Thyroid gland (tissue), 4 donors: ENCODE measurements around the gene ARHGDIG. TPM values are rescaled to one million over a fixed set of nuclear protein-coding genes. Genes with fewer than 3 reads are reported as not detected.

ENCODE experiments used
- DNase-seq, 2 donors: peaks; one replicate each; pipeline ENCODE4 v3.0.0-alpha.2; 2019
- H3K27ac ChIP-seq, 3 donors: fragments of 200-600 bp; sonication (generic); 1 replicate in 2 of 3; 2 replicates in 1 of 3; pipeline ENCODE4 v1.5.1; 2016 to 2019; ENCODE audit warnings: mild to moderate bottlenecking in 1 of 3, moderate library complexity in 1 of 3
- H3K27me3 ChIP-seq: fragments of 200-600 bp; sonication (generic); one replicate; pipeline ENCODE4 v1.5.1; 2019
- H3K36me3 ChIP-seq, 2 donors: fragments of 200-600 bp; sonication (generic); one replicate each; pipeline ENCODE4 v1.5.1; 2016 to 2019
- H3K4me1 ChIP-seq, 2 donors: fragments of 200-600 bp; sonication (generic); one replicate each; pipeline ENCODE4 v1.5.1; 2017 to 2019
- H3K4me3 ChIP-seq, 3 donors: fragments of 200-600 bp; sonication (generic); replicated peaks in 1 of 3; 1 replicate in 2 of 3; 2 replicates in 1 of 3; pipeline ENCODE4 v1.5.1; 2016; ENCODE audit warnings: mild to moderate bottlenecking in 1 of 3
- H3K9me3 ChIP-seq: fragments of 200-600 bp; sonication (generic); one replicate; pipeline ENCODE4 v1.5.1; 2017
- CTCF ChIP-seq, 6 experiments: fragments of 200-600 bp in 3 of 6; fragments of 450-650 bp in 3 of 6; sonication (generic) in 3 of 6; IDR thresholded peaks; one replicate each; pipeline ENCODE4 v1.5.1; 2016 to 2019; ENCODE audit warnings: antibody characterized with exemption in 6 of 6, mild to moderate bottlenecking in 2 of 6, inconsistent platforms in 1 of 6, moderate library complexity in 1 of 6
- POLR2A ChIP-seq, 2 donors: fragments of 450-650 bp; IDR thresholded peaks; one replicate each; pipeline ENCODE4 v1.6.1; 2017; ENCODE audit warnings: antibody characterized with exemption in 2 of 2, mild to moderate bottlenecking in 2 of 2, moderate library complexity in 1 of 2
- WGBS, 2 donors: methylation state at CpG; one replicate each; pipeline ENCODE4 v1.1.5; 2017; 5-methylcytosine and 5-hydroxymethylcytosine counted together
- intact Hi-C: fragments of 100-400 bp; cut with DNase I; formaldehyde crosslinking; loops from one replicate; pipeline ENCODE4 v1.15.1; 2023
- total RNA-seq, 4 donors: library from RNA; depleted of rRNA; stranded (reverse); fragments of >200 nt; gene quantifications; one replicate each; pipeline ENCODE4 v1.2.3, GENCODE V29; 2016

ARHGDIG gene
- total RNA-seq, 4 donors from 2014 or later = not detected

- Histone ChIP-seq H3K9me3 (no peaks in the 10 kb centered on the region), H3K4me3 (no peak overlapping the region), H3K4me1 (no peaks in the 10 kb centered on the region), H3K27ac (no peak overlapping the region), H3K27me3 (no peaks in the 10 kb centered on the region), H3K36me3 (peaks cover 9 to 17% of the 10 kb centered on the region in 2 donors)
- no peak for DNase-seq
- no peak for TF ChIP-seq POLR2A (IDR thresholded peaks at IDR 0.05)
- TF ChIP-seq CTCF (IDR thresholded peaks at IDR 0.05) = no peak
- 88 to 97% methylated on average over 14 to 20 of the region's 21 CpGs for WGBS, 2 donors
- intact Hi-C loops = no loop called here
Observed at GRCh38 chr16:307691-308312, 27.4 kb downstream of the ARHGDIG start.

- no peak overlapping the region for H3K27ac ChIP-seq
- 83 to 92% methylated on average over 6 to 7 of the region's 7 CpGs for WGBS, 2 donors
- H3K4me3 ChIP-seq = no peak overlapping the region
- intact Hi-C loops = no loop called here
- no peaks in the 10 kb centered on the region for H3K4me1 ChIP-seq
- H3K36me3 ChIP-seq = peaks cover 25 to 26% of the 10 kb centered on the region in 2 donors
- no peaks in the 10 kb centered on the region for H3K9me3 ChIP-seq
- TF ChIP-seq POLR2A (IDR thresholded peaks at IDR 0.05) (no peak), CTCF (IDR thresholded peaks at IDR 0.05) (no peak)
- no peaks in the 10 kb centered on the region for H3K27me3 ChIP-seq
- DNase-seq = no peak
Observed at GRCh38 chr16:309476-309875, 29.1 kb downstream of the ARHGDIG start.

DNA sequence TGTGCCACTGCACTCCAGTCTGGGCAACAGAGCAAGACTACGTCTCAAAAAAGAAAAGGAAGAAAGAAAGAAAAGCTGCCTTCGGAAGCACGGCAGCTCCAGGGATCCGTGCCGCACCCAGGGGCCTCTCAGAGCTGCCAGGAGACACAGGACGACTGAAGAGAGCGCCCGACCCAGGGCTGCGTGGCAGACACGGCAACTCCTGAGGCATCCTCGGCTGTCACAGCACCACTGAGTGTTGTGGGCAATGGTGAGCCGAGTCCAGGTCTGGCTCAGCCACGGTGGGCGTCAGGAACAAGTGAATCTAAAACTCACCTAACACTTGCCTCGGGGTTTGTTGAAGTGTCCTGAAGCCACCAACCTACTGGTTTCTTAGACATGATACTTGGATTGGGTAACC, 31.3 kb downstream of the ARHGDIG start:
- Histone ChIP-seq H3K9me3 (no peaks in the 10 kb centered on the region), H3K4me3 (no peak overlapping the region), H3K27ac (no peak overlapping the region), H3K4me1 (no peaks in the 10 kb centered on the region), H3K36me3 (peaks cover 25 to 26% of the 10 kb centered on the region in 2 donors), H3K27me3 (no peaks in the 10 kb centered on the region)
- 95 to 96% methylated on average over 15 of the region's 15 CpGs for WGBS, 2 donors
- no peak for TF ChIP-seq POLR2A (IDR thresholded peaks at IDR 0.05)
- no peak for TF ChIP-seq CTCF (IDR thresholded peaks at IDR 0.05)
- intact Hi-C loops = no loop called here
- no peak for DNase-seq

GRCh38 chr16:314351-314750, 34.0 kb downstream of the ARHGDIG start:
- no peak for TF ChIP-seq CTCF (IDR thresholded peaks at IDR 0.05)
- no peak for TF ChIP-seq POLR2A (IDR thresholded peaks at IDR 0.05)
- Histone ChIP-seq H3K27me3 (no peaks in the 10 kb centered on the region), H3K9me3 (no peaks in the 10 kb centered on the region), H3K36me3 (peaks cover 21 to 25% of the 10 kb centered on the region in 2 donors), H3K4me3 (no peak overlapping the region), H3K27ac (no peak overlapping the region), H3K4me1 (no peaks in the 10 kb centered on the region)
- DNase-seq = no peak
- 98% methylated on average over 8 to 16 of the region's 16 CpGs for whole genome bisulfite sequencing, 2 donors
- intact Hi-C loops = no loop called here

- no peak overlapping the region for H3K4me3 ChIP-seq
- H3K36me3 ChIP-seq = peaks cover 19 to 25% of the 10 kb centered on the region in 2 donors
- no peak for DNase-seq
- H3K27ac ChIP-seq = no peak overlapping the region
- H3K9me3 ChIP-seq = no peaks in the 10 kb centered on the region
- 84 to 89% methylated on average over 14 of the region's 14 CpGs for WGBS, 2 donors
- TF ChIP-seq POLR2A (IDR thresholded peaks at IDR 0.05) = no peak
- TF ChIP-seq CTCF (IDR thresholded peaks at IDR 0.05) = no peak
- intact Hi-C loops = no loop called here
- no peaks in the 10 kb centered on the region for H3K27me3 ChIP-seq
- no peaks in the 10 kb centered on the region for H3K4me1 ChIP-seq
Observed at GRCh38 chr16:314795-315299, 34.5 kb downstream of the ARHGDIG start.
